HCT116 (cell line): ENCODE measurements around the gene PDE7B. TPM values are rescaled to one million over a fixed set of nuclear protein-coding genes. Genes with fewer than 3 reads are reported as not detected.

ENCODE experiments used
- ATAC-seq: fragments of 200-7000 bp; cut with Tn5 transposase; 2 replicates; pipeline ENCODE4 v1.9.1; 2020; ENCODE audit warnings: mild to moderate bottlenecking, moderate library complexity
- BruUV-seq: library from RNA; stranded (reverse); fragments of 400-500 nt; replicated peaks from 2 replicates; lab custom pipeline; 2021; lab: Mats Ljungman, UMichigan
- CTCF ChIA-PET: fragments of 300-600 bp; sonication (Branson Sonifier 250); formaldehyde crosslinking; loops from one replicate; lab custom pipeline; 2021; ENCODE audit warnings: antibody characterized with exemption; lab: Charles Lee
- POLR2A ChIA-PET: fragments of 300-600, 350-600 bp; sonication (Branson Sonifier 250); formaldehyde crosslinking; loops from one replicate; lab custom pipeline; 2021; ENCODE audit warnings: antibody characterized with exemption; lab: Charles Lee
- RAD21 ChIA-PET, 2 experiments: fragments of 300-600 bp; sonication (Branson Sonifier 250); formaldehyde crosslinking; loops; one replicate each; lab custom pipeline; 2023; ENCODE audit warnings: low total read pairs in 2 of 2; ENCODE audit not compliant: uncharacterized antibody in 2 of 2, unreplicated experiment in 2 of 2, low non-redundant PET in 1 of 2; lab: Charles Lee
- DNase-seq: peaks from one replicate; pipeline ENCODE4 v3.0.0-alpha.2; 2010; ENCODE audit warnings: low read depth, low spot score
- H2AFZ ChIP-seq: fragments of 200-600 bp; shearing (Covaris generic), sonication (generic); 2 replicates; pipeline ENCODE4 v1.6.1; 2017; ENCODE audit warnings: low read depth, mixed run types, mixed read lengths, antibody characterized with exemption, low read length; ENCODE audit not compliant: poor library complexity, severe bottlenecking
- H3K27ac ChIP-seq: 2 replicates; pipeline ENCODE4 v1.5.1; 2012; ENCODE audit warnings: low read depth, low read length
- H3K27me3 ChIP-seq: fragments of 200-600 bp; sonication (generic); 2 replicates; pipeline ENCODE4 v1.6.1; 2016; ENCODE audit warnings: mixed run types, low read length, mixed read lengths; ENCODE audit not compliant: insufficient read depth
- H3K36me3 ChIP-seq, 2 experiments: fragments of 200-500 bp in 1 of 2; fragments of 200-600 bp in 1 of 2; sonication (Bioruptor generic) in 1 of 2; sonication (generic) in 1 of 2; 2 replicates each; pipeline versions ENCODE4 v1.5.1 to v1.6.1; 2014 to 2016; ENCODE audit warnings: low read length in 2 of 2, inconsistent platforms in 1 of 2, mixed read lengths in 1 of 2, mixed run types in 1 of 2; ENCODE audit not compliant: insufficient read depth in 2 of 2, control insufficient read depth in 1 of 2
- H3K4me1 ChIP-seq, 2 experiments: fragments of 200-600 bp in 1 of 2; sonication (generic) in 1 of 2; 2 replicates each; pipeline versions ENCODE4 v1.5.1 to v1.6.1; 2012 to 2017; ENCODE audit warnings: low read length in 2 of 2, inconsistent platforms in 1 of 2, mild to moderate bottlenecking in 1 of 2, mixed read lengths in 1 of 2, mixed run types in 1 of 2, moderate library complexity in 1 of 2; ENCODE audit not compliant: insufficient read depth in 2 of 2, control insufficient read depth in 1 of 2
- H3K4me2 ChIP-seq: fragments of 200-600 bp; sonication (generic); 2 replicates; pipeline ENCODE4 v1.6.1; 2017; ENCODE audit warnings: mixed run types, low read length, mixed read lengths
- H3K4me3 ChIP-seq, 2 experiments: fragments of 200-600 bp in 1 of 2; sonication (generic) in 1 of 2; replicated peaks in 1 of 2; 2 replicates each; pipeline ENCODE4 v1.5.1; 2011 to 2016; ENCODE audit warnings: low read length in 2 of 2, control low read depth in 1 of 2, low read depth in 1 of 2, mild to moderate bottlenecking in 1 of 2, mixed read lengths in 1 of 2, mixed run types in 1 of 2
- H3K79me2 ChIP-seq: fragments of 200-600 bp; sonication (generic); 2 replicates; pipeline ENCODE4 v1.6.1; 2017; ENCODE audit warnings: mild to moderate bottlenecking, mixed run types, low read length, moderate library complexity, mixed read lengths; ENCODE audit not compliant: insufficient read depth
- H3K9ac ChIP-seq: fragments of 200-600 bp; sonication (generic); 2 replicates; pipeline ENCODE4 v1.6.1; 2016; ENCODE audit warnings: low read length, mixed read lengths
- H3K9me2 ChIP-seq: fragments of 200-600 bp; sonication (generic), shearing (Covaris generic); 2 replicates; pipeline ENCODE4 v1.6.1; 2017; ENCODE audit warnings: mixed run types, mild to moderate bottlenecking, moderate library complexity; ENCODE audit not compliant: insufficient read depth
- H3K9me3 ChIP-seq, 2 experiments: fragments of 200-500 bp in 1 of 2; fragments of 200-600 bp in 1 of 2; sonication (Bioruptor generic) in 1 of 2; sonication (generic) in 1 of 2; 2 replicates each; pipeline ENCODE4 v1.6.1; 2014 to 2017; ENCODE audit warnings: low read length in 2 of 2, mixed read lengths in 2 of 2, inconsistent platforms in 1 of 2, low read depth in 1 of 2, mild to moderate bottlenecking in 1 of 2, mixed run types in 1 of 2, moderate library complexity in 1 of 2; ENCODE audit not compliant: control insufficient read depth in 1 of 2, insufficient read depth in 1 of 2
- H4K20me1 ChIP-seq: fragments of 200-600 bp; sonication (generic), shearing (Covaris generic); 2 replicates; pipeline ENCODE4 v1.6.1; 2017; ENCODE audit warnings: mixed run types, mild to moderate bottlenecking, moderate library complexity; ENCODE audit not compliant: insufficient read depth
- ATF3 ChIP-seq: IDR thresholded peaks from 2 replicates; pipeline ENCODE4 v1.6.1; 2012
- CBX3 ChIP-seq: IDR thresholded peaks from 2 replicates; pipeline ENCODE4 v1.6.1; 2012; ENCODE audit warnings: low read depth
- EZH2 ChIP-seq: fragments of 200-600 bp; sonication (generic); IDR thresholded peaks from 2 replicates; pipeline ENCODE4 v1.6.1; 2017; ENCODE audit warnings: antibody characterized with exemption, mixed run types
- EZH2phosphoT487 ChIP-seq: fragments of 200-600 bp; IDR thresholded peaks from 2 replicates; pipeline ENCODE4 v1.6.1; 2018; ENCODE audit warnings: antibody characterized with exemption, borderline replicate concordance
- JUND ChIP-seq: IDR thresholded peaks from 2 replicates; pipeline ENCODE4 v1.6.1; 2012
- REST ChIP-seq: IDR thresholded peaks from 2 replicates; pipeline ENCODE4 v1.6.1; 2012; ENCODE audit warnings: low read depth
- SP1 ChIP-seq: IDR thresholded peaks from 2 replicates; pipeline ENCODE4 v1.6.1; 2012; ENCODE audit warnings: low read depth
- TCF7L2 ChIP-seq: IDR thresholded peaks from 2 replicates; pipeline ENCODE4 v1.7.0; 2011; ENCODE audit warnings: borderline replicate concordance, inconsistent platforms; ENCODE audit not compliant: insufficient read depth, insufficient read length; ENCODE audit errors: extremely low read depth
- intact Hi-C: fragments of 100-400 bp; cut with micrococcal nuclease; formaldehyde crosslinking; loops from 2 replicates; pipeline ENCODE4 v1.10.0; 2022
- total RNA-seq: library from RNA; stranded (reverse); gene quantifications from one replicate; pipeline ENCODE4 v1.2.1, GENCODE V29; 2021; ENCODE audit not compliant: unreplicated experiment

The PDE7B gene
- total RNA-seq, 1 experiment from 2014 or later = 0.61 TPM

- ChIA-PET POLR2A (no interaction called here), CTCF (interaction anchor here (1.6 kb wide), 1 partner anchor 371 kb away, joined by 5 read pairs; no protein-coding TSS in a partner anchor), RAD21 (no interaction called here)
- no peak overlapping the region for H3K9ac ChIP-seq
- no peaks in the 10 kb centered on the region for H3K79me2 ChIP-seq
- no peak overlapping the region for H3K4me3 ChIP-seq
- H3K9me3 ChIP-seq = no peaks in the 10 kb centered on the region
- intact Hi-C loops = no loop called here
- no peak overlapping the region for H3K4me2 ChIP-seq
- H3K4me1 ChIP-seq = peaks cover 0 to 7% of the 10 kb centered on the region in 2 experiments; a peak in 2 of 4 replicates
- ATAC-seq = no peak
- H3K27ac ChIP-seq = no peak overlapping the region
- no peaks in the 10 kb centered on the region for H4K20me1 ChIP-seq
- H3K27me3 ChIP-seq = no peaks in the 10 kb centered on the region
- H3K9me2 ChIP-seq = no peaks in the 10 kb centered on the region
- TF ChIP-seq SP1 (no peak), REST (no peak), CBX3 (no peak), EZH2phosphoT487 (no peak), ATF3 (no peak), TCF7L2 (no peak), EZH2 (no peak), JUND (no peak)
- no peaks in the 10 kb centered on the region for H3K36me3 ChIP-seq
- BruUV-seq = no TSS peak
- no peak for DNase-seq
- H2AFZ ChIP-seq = no peak overlapping the region
Observed at GRCh38 chr6:135906972-135907465, 55.5 kb downstream of the PDE7B start.
